ENCODE measurements around the gene GBA3. TPM values are rescaled to one million over a fixed set of nuclear protein-coding genes. Genes with fewer than 3 reads are reported as not detected.

Gene GBA3
- total RNA-seq, 1 donor from 2014 or later = not detected

DNA sequence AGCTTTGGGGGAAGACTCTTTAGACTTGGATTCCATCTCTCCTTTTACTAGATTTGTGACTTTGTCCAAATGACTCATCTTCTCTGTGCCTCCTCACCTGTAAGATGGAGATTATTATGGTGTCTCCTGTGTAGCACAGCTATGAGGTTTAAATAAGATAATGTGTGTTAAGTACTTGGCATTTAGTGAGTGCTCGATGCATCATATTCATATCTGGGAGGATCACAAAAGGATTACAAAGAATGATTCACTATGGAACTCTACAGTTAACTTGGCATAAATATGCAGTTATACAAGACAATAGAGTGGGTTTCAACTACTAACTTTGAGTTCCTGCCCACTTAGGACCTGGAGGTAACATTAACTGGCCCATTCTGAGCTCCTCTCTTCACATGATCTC, 2.3 kb downstream of the GBA3 start:
- intact Hi-C loops (cut with micrococcal nuclease) = no loop called here

DNA sequence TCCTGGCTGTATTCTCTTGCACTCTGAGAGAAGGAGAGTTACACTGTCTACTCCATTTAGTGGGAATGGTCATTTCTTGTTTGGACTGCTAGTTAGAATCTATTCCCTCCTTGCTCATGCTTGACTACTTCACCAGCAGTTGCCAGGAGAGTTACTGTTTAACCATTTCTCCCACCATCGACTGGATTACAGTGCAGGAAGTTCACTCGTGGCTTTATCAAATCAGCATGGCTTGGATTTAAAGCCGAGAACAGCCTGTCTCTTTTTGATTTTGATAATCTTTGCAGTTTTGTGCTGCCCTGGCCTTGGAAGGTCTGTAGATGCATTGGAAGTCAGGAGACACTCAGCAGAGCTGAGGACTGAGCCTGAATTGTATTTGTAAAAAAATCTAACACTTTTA, 3.2 kb downstream of the GBA3 start:
- intact Hi-C loops (cut with micrococcal nuclease) = no loop called here

DNA sequence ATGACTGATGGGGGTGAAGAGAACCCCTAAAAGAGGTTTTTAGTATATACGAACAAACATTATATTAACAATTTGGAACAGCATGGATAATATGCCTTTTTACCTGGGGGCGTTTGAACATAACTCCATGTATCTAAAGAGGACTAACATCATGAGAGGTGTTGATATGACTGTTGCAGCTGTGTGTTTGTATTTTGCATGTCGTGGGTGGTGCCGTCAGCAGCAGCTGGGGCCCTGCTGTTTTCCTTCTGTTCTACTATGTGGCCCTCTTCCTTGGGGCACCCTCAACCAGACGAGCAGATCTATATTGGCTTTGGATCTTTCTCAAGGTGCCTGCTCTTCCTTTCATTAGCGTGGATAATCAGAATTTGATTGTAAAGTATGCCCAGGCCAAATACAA, 11.2 kb downstream of the GBA3 start:
- intact Hi-C loops (cut with micrococcal nuclease) = no loop called here

DNA sequence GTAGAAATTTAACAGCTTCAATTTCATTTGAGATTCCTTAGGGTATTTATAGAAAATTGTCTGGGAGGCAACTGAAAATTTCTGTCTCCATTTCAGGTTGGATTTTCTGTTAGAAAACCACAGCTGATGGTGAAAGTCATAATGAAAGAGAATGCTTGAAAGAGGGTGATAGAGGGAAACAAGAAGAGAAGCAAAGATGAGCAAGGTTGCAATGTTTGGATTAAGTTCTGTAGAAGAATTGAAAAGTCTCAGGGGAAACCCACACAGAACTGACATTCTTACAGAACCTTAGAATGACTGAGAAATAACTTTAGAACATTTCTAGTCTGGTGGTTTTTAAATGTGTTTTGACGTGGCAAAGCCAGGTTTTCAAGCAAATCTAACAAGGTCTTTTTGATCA, 14.7 kb downstream of the GBA3 start:
- intact Hi-C loops (cut with micrococcal nuclease) = no loop called here

DNA sequence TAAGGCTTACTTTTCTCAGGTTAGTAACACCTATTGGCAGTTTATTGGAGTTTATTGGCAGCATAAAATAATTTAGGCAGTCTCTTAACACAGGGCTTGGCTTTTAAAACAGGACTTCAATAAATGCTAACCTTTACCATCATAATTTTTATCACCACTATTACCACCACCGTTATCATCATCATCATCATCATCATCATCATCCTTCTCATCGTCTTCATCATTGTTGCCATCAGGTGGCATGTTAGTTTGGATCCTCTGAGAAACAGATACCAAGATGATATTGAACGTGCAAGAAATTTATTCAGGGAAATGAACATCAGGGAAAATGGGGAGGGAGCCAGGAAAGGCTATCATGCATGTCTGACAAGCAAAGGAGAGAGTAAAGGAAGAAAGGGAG, 16.2 kb downstream of the GBA3 start:
- intact Hi-C loops (cut with micrococcal nuclease) = no loop called here

DNA sequence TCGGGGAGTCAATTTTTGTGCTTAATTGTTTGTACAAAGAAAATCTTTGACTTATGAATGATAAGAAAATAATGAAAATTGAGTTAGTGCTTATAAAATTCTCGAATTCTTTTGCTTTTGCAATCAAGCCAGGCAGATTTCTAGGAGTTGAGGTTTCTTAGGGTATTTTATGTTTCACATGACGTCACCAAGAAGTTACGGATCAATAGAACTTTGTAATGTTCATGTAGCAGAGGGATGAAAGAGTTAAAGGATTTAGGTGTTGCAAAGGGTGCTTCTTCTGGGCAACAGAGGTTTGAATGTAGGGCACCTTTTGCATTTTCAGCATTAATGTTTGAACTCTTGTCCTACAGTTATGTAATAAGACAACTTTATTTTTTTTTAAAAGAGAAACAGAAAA, 19.4 kb downstream of the GBA3 start:
- intact Hi-C loops (cut with micrococcal nuclease) = no loop called here

DNA sequence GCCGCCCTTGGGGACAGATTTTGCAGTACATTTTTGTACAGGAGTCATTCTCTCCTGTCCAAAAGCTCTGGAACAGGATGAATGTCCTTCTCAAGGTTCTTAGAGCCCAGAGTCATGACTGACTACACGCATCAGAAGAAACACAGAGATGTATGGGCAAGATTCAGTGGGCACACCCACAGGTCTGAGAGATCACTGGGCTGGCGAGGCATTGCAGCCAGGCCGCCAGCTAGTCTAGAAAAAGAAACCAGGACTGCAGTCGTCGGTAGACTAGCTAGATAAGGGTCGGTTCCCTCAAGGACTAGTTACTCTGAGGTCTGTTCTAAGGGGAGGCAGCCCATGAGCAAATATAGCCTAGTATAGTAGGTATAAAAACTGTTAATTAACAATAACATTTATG, 19.8 kb downstream of the GBA3 start:
- intact Hi-C loops (cut with micrococcal nuclease) = no loop called here

DNA sequence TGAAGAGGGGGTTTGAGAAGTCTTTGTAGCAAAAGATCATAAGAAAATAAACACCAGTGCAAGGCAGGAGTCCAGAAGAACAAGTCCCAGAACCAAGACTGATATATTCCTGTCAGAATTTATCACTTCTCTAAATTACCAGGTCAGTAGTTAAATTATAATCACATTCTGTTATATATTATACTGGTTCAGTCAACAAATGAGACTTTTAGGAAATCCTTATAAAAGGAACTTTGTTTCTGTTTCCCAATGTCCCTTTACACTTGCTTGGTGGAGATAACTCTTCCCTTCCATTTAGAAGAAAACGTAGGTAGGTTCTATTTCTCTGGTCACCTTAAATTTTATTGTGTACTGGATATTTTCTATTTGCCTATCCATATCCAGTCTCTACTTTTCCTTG, 21.1 kb downstream of the GBA3 start:
- intact Hi-C loops (cut with micrococcal nuclease) = no loop called here

DNA sequence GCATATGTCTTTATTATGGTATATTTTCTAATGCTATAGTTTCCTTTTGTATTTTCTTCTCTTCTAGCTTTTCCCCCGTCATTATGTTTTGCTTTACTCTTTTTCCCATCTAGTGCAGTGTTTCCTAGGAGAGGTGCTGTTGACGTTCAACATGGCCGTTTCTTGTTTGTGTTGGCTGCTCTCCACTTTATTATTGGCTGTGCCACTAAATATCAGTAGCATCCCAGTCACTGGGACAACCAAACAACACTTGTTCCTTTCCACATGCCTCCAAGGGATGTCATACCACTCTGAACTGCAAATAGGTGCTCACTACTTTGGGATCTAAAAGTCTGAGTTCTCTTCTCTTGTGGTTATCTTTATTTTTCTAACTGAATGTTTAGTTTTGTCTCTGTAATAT, 26.5 kb downstream of the GBA3 start:
- intact Hi-C loops (cut with micrococcal nuclease) = no loop called here

DNA sequence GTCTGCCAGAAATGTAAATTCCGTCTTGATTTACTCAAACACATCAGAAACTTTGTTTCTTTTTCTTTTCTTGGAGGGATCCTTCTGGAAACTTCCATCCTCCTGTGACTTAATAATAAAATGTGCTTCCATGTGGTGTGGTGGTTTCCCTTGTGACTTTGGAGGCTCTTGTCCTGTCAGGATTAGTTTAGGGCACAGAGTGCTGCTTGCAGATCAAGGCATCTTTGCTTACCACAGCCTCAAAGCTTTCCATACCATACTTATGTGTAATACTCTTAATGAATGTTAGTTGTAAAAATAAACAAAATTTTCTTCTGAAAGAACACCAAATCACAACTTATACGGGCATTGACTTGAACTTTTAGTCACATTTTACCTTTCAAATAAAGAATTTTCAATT, 27.4 kb downstream of the GBA3 start:
- intact Hi-C loops (cut with micrococcal nuclease) = no loop called here

DNA sequence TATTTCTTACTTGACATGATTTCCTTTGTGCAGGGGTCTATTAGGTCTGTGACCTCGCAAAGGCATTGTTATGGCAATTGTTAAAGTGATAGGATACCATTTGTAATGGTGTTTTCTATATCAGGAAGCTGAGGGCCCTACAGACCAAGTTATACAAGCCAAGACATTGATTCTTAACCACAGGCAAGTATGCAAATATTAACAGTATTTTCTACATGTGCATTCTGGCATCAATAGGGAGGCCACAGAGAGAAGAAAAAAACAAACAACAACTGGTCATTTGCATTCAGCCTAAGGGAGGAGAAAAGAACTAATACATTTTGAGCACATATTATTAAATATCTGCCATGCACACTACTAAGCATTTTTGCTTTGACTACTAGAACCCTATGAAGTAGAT, 28.5 kb downstream of the GBA3 start:
- intact Hi-C loops (cut with micrococcal nuclease) = no loop called here

DNA sequence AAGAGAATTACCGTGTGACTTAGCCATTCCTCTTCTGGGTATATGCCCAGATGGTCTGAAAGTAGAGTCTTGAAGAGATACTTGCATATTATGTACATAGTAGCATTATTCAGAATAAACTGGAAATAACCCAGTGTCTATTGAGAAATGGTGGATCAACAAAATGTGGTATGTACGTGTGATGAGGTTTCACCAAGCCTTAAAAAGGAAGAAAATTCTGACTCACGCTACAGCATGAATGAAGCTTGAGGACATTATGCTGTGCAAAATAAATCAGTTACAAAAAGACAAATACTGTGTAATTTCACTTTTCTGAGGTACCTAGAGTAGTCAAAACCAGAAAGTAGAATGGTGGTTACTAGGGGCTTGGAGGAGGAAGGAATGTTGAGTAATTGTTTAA, 37.3 kb downstream of the GBA3 start:
- intact Hi-C loops (cut with micrococcal nuclease) = no loop called here

DNA sequence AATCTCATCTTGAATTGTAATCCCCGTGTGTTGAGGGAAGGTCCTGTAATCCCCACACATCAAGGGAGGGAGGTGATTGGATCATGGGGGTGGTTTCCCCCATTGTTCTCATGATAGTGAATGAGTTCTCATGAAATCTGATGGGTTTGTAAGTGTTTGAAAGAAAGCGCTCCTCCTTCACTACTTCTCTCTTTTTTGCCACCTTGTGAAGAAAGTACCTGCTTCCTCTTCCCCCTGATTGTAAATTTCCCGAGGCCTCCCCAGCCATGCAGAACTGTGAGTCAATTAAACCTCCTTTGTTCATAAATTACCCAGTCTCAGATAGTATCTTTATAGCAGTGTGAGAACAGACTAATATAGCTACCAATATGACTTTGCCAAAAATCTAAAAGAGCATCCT, 41.1 kb downstream of the GBA3 start:
- intact Hi-C loops (cut with micrococcal nuclease) = no loop called here

DNA sequence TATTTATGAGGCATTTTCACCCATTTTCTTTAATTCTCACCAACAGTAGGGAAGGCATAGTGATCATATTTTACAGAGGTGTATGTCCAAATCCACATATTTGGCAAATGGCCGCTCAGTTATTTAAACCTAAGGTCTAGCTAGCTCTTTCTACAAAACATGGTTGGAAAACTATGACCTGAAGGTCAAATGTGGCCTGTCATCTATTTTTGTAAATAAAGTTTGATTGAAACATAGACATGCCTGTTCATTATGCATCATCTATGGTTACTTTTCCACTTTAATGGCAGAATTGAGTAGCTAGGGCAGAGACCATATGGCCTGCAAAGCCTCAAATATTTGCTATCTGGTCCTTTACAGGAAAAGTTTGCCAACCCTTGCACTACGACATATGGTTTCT, 44.2 kb downstream of the GBA3 start:
- intact Hi-C loops (cut with micrococcal nuclease) = no loop called here

DNA sequence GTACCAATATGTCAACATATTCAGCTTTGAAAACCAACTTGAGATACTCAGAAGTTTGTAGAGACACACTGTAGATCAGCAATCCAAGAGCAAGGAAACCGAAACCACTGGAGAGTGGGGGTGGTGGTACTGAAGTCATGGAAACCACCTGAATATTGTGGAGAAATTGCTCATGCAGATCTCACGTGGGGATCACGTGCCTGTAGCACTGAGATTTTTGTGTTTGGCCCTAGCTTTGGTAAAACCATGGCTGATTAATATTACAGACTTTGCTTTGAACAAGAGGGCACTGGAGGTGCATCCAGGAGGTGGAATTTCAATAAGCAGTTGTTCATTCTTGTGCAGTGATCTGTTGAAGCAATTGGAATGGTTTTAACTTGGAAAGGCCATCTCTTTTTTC, 47.2 kb downstream of the GBA3 start:
- intact Hi-C loops (cut with micrococcal nuclease) = no loop called here

DNA sequence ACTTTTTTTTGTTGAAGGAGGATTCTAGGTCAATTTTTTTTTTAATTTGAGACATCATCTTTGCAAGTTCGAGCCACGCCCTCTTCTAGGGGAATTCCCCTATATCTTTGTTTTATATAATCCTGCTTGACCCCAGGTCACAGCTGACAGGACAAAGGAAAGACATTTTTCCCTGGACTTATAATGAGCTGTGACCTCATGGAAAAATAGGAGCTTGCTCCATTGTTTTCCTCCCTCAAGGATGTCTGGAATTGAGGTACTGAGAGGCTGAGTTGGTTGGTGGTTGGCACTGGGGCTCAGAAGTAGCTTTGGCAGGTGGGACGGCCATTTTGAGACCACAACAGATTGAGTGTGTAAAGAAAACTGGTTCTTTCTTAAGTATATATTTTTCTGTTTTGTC, 49.0 kb downstream of the GBA3 start:
- intact Hi-C loops (cut with micrococcal nuclease) = no loop called here

DNA sequence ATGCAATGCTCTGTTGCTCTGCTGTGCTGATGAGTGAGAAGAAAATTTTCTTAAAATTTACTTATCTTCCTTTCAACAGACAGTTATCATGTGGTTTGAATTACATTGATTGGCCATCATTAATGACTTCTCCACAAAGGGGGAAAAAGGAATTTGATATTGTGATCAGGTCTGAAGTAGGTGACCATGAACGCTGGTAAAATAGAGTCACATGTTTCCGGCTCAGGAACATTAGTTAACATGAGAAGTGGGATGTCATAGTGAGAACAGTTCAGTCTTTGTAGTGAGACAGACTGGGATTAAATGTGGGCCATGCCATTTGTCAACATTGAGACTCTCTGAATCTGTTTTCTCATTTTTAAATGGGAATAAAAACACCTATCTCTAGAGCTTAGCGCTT, 50.6 kb downstream of the GBA3 start:
- intact Hi-C loops (cut with micrococcal nuclease) = no loop called here

DNA sequence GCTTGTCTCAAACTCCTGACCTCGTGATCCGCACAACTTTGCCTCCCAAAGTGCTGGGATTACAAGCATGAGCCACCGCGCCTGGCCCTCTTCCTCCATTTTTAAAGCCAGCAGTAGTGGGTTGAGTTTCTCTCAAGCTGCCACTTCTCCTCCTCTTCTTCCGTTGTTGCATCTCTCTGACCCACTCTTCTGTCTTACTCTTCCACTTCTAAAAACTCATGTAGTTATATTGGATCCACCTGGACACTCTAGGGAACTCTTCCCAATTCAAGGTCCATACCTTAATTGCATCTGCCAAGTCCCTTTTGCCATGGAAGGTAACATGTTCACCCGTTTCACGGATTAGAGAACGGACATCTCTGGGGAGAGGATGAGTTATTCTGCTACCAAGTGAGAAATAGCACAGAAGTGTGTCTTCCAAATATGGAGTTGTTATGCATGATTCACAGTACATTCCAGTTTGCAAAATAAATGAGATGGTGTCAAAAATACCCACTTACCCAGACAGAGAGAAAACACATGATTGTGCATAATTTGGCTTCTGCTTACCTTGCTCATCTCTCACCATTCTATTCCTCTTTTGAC, 51.8 kb downstream of the GBA3 start:
- intact Hi-C loops (cut with micrococcal nuclease) = no loop called here

DNA sequence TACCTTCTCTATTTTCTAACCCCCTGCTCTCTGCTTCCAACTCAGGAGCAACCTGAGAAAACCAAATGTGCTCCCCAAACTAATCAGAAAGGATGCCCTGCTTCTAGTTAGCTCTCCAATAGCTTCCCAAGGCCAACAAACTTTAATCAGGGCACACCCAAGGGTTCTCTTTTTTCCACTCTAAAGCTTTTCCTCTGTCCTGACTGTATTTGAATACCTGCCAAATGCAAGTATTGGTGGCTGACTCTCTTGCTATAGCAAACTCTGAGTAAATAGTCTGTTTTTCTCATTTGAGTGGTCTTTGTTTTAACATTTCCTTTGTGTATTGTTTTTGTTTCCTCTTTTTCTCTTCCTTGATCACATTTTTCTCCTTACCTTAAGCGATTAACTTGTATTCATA, 52.5 kb downstream of the GBA3 start:
- intact Hi-C loops (cut with micrococcal nuclease) = no loop called here

DNA sequence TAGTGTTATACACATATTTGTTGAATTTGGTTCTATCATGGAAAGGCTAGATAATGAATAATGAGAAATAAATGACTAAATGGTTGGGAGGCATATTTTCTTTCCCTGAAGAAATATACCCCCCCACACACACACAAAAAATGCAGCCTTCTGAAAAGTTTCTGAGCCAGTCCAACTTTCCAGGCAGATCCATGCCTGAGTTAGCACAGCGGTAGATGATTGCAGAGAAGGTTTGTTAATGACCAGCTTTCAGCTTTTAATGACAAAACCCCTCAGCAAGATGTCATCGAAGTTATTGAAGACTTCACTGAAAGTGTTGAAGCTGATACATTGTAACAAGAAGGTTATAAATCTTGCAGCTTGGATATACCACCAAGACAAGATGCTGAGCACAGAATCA, 61.4 kb downstream of the GBA3 start:
- intact Hi-C loops (cut with micrococcal nuclease) = no loop called here

DNA sequence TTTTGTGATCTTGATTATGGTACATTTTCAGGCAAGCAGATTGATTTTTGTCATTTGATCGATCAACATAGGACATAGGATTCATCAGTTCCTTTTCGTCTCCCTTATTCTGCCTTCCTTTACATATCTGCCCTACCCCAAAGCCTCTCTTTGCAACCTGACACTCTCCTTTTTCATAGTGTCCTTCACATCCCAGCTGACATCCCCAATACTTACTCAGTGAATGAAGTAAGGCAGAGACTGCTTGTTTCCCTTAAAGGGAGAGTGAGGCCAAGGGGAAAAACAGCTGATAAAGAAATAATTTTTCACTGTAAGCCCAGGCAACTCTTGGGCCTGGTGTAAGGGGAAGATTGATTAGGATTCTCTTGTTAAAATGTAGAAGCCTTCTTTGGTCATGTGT, 69.8 kb downstream of the GBA3 start:
- intact Hi-C loops (cut with micrococcal nuclease) = no loop called here

DNA sequence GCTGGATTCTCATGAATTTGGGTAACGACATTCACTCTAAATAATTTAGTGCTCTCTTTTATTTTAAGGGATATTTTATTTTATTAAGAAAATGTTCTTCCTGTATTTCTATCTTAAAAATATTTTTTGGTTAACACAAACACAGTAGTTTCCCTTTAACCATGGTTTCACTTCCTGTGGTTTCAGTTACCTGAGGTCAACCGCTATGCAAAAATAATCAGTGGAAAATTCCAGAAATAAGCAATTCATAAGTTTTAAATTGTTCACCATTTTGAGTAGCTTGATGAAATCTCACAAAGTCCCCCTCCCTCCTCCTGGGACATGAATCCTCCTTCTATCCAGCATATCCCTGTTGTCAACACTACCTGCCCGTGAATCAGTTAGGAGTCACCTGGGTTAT, 71.4 kb downstream of the GBA3 start:
- intact Hi-C loops (cut with micrococcal nuclease) = no loop called here

DNA sequence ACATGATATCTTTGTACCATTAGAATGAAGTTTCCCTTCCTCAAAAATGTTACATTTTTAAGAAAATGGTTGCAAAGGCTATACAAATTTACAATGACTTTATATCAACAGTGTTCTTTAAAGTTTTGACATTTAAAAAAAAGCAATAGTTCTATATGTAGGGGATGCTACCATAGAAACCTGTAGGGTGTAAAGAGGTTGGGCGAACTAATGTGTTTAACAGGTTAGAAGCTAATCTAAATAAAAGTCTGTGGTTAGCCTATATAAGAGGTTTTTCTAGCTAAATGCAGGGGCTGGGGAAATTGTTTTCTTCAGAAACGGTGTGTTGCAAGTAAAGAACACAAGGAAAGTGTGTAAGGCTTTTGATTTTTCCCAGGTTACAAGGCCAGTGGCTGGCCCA, 73.3 kb downstream of the GBA3 start:
- intact Hi-C loops (cut with micrococcal nuclease) = no loop called here

DNA sequence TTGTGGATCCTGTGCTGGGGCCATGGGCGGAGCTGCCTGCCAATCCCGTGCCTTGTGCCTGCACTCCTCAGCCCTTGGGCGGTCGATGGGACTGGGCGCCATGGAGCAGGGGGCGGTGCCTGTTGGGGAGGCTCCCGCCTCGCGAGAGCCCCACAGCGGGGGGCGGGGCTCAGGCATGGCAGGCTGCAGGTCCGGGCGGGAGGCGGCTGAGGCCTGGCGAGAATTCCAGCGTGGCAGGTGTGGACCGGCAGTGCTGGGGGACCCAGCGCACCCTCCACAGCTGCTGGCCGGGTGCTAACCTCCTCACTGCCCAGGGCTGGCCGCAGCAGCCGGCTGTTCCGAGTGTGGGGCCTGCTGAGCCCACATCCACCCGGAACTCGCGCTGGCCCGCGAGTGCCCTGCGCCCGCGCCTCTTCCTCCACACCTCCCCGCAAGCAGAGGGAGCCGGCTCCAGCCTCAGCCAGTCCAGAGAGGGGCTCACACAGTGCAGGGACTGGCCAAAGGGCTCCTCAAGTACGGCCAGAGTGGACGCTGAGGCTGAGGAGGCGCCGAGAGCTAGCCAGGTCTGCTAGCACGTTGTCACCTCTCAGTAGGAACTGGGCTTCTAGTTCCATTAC, 85.9 kb downstream of the GBA3 start:
- intact Hi-C loops (cut with micrococcal nuclease) = no loop called here
